Midbrain (tissue), 1 donor: ENCODE measurements around the gene SORCS1.

Experiments
- DNase-seq: peaks from one replicate; lab custom pipeline; 2025; lab: John Stamatoyannopoulos, UW

Gene SORCS1

DNA sequence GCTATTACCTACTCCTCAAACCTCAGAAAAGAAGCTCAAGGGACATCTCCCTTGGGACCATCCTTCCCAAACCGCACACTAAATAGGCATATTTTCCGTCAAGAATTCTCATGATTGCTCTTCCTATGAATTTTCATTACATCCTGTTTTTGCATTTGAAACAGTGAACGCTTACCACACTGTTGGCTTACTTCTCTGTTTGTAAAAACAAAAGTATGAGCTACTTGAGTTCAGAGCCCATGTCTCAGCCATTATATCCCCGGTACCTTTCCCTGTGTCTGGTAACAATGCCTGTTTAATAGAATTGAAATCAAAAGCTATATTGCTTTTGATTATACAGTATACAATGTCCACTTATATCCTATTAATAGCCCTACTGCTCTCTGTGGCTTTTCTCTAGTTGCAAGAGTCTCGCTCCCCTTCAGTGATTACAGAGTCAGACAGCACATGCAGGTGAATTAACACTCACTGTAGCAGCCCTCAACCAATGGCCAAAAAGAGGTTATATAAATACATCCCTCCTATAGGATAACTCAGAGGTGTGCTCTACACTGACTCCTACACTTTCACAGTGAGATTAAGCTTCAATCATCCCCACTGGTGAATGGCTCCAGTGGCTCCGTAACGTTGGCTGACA lies 264.4 kb downstream of the SORCS1 start:
- no peak for DNase-seq

DNA sequence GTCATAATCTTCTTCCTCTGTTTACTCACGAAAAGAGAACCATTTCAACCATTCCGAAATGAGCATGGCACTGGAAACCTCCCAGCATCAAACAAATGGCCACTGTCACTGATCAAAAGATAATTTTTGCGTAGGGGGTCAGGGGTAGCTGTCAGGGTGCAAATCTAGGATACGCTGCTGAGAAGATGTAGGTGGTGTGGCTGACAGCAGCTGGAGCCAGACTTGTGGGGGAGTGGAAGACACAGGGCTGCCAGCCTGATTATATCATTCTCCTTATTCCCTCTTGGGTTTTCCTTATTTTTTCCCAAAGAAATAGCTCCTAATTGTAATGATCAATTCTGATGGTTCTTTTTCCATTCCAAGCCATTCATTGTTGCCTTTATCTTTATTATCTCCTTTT lies 266.1 kb downstream of the SORCS1 start:
- no peak for DNase-seq

DNA sequence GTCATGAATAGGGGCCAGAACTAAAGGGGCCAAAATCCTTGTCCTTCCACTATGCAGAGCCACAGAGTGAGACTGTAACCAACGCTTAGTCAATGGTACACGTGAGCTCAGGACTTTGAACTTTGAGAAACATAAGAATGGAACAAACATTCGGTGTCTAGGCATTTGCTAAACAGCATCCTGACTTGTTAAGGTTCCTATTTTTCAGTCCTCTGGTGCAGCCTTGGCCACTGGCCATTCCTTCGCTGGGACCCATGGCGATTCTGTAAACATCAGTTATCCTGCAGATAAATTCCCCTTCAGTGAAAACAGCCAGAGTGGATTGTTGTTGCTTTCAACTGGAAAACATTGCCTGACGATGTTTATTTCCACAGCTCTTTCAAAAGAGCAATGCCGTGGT lies 266.8 kb downstream of the SORCS1 start:
- DNase-seq, result no peak

DNA sequence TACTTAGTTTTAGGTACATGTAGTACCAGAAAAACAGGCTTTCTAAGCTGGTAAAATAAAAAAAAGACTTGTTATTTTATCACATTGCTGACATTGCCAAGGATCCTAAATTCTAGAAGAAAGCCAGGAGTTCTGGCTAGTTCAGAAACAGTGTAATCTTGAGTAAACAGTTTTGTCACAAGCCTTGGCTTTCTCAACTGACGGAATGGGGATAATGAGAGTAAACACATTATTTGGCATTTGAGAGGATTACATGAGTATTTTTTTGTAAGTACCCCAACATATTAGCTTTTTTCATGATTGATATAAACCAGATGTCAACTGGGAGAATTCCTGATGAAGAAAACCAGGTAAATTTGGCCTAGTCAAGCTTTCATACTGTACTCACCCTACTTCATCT lies 269.8 kb downstream of the SORCS1 start:
- no peak for DNase-seq

DNA sequence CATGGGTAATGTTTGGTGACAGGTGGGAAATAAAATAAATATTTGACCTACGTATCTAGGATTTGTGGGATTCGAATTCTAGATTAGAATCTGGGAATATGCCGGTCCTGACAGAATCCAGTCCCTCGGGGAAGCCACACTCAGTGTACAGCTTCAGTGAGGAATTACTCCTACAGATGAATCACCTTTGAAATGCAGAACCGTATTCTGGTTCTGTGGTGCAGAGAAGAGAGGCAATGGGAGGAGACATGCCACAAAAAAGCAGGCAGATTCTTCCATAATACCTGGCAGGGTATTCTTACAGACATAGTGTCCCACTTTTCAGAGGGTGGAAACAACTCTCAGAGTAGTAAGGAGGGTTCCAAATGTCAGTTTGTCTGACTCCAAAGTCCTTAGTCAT lies 286.9 kb downstream of the SORCS1 start:
- DNase-seq, result no peak

DNA sequence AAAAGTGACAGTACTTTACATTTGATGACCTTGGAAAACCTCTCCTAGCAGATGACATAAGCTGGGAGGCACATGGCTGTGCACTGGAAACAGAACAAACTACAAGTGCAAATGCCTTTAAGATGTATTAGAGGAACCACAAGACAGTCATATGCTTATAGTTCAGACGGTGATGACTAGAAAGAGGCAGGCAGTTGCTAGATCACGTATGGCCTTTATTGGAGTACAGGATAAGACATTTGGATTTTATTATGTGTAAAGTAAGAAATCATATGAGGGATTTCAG lies 290.0 kb downstream of the SORCS1 start:
- no peak for DNase-seq

DNA sequence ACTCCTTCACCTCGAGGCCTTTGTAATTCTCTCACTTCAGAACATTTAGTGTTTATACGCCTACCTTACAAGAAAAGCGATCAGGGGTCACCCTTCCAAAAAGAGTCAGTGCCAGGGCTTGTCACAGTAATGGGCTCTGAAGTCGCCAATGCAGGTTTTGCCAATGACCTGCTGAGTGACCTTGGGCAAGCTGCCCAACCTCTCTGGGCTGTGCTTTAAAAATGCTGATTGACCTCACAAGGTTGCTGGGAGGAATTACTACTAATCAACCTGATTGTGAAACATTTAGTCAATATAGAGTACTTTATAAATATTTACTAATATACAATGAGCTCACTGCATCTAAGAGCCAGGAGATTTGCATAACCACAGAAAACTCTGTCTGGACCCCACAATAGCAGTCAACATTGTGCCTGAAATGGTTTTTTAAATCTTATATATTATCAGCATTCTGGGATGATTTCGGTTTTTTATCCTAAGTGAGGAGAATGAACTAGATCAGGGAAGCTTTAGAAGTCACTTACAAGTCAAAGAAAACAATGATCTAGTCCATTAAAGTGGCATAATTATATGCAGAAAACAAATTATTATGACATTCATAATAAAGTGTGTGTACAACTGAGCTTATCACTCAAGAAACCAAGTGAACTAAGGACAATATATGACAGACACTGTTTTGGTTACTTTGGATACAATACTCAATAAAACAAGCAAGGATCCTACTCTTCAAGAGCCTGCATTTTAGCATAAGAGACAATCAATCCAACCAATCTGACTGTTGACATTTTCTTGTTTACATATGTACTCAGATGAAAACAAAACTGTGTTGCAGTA lies 290.5 kb downstream of the SORCS1 start:
- no peak for DNase-seq

DNA sequence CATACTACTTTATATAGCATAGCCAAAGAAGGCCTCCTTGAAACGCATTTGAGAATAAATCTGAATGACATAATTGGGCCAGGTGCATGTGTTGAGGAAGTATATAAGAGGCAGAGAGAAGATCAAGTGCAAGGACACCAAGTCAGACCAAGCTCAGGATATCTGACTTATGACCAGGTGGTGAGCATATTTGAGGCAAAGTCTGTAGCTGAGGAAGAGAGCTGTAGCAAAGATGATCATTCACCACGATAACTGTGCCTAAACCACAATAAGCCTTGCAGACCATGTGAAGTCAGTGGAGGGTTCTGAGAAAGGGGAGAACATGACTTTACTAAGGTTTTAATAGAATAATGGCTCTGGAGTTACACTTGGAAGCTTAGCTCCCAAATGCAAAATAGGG lies 292.3 kb downstream of the SORCS1 start:
- DNase-seq, result no peak

DNA sequence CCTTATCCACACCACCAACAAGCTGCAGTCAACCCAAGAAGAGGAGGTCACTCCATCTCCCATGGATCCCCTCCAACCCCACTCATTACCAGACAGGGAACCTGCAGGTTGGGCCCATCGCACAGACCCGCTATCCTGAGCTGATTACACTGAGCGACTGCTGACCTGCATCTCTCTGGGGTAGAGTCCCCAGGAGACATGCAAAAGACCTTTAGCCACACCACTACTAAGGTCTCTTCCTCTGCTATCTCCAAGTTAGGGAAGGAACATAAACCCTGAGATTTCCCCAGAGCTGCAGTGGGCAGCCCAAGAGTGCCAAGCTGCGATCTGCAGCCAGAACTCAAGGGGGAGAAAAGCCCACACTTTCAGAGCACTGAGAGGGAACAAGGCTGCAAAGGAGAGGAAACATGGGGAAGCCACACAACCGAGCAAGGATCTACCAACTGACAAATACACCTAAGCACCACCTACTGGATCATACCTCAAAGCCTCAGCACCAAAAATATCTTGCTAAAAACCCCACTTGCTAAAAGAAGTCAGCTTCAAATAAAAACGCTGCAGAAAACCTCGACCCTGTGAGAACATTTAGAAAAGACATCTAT lies 298.2 kb downstream of the SORCS1 start:
- DNase-seq, result no peak

DNA sequence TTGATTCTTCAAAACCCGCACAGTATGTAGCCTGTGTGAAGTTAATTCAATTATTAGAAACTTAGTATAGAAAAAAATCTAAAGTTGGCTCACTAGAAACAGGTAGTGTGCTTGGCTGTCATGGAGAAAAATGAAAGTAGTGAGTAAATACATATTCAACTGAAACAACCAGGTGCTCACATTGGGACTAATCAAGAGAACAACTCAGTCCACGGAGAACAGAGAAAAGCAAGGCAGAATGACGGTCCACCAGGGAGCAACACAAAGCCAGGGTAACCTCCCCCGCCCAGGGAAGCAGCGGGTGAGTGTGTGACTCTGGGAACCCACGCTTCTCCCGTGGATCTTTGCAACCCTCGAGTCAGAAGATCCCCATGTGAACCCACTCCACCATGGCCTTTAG lies 300.5 kb downstream of the SORCS1 start:
- no peak for DNase-seq

DNA sequence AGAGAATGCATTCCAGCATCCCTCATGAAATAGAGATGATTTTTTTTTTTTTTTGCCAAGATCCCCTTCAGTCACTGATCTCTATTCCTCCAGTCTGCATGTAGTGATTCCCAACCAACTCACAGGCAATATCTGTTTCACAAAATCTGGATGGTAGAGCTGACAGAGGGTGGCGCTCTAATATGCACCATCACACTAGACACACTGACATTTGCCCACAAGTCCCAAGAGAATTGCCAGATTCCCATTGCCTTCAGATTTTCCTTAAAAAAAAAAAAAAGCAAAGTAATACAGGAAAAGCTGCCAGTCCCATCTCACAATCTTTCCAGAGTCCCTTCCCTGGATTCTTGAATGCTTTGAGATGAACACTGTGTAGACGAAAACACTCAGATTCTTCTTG lies 301.0 kb downstream of the SORCS1 start:
- no peak for DNase-seq

DNA sequence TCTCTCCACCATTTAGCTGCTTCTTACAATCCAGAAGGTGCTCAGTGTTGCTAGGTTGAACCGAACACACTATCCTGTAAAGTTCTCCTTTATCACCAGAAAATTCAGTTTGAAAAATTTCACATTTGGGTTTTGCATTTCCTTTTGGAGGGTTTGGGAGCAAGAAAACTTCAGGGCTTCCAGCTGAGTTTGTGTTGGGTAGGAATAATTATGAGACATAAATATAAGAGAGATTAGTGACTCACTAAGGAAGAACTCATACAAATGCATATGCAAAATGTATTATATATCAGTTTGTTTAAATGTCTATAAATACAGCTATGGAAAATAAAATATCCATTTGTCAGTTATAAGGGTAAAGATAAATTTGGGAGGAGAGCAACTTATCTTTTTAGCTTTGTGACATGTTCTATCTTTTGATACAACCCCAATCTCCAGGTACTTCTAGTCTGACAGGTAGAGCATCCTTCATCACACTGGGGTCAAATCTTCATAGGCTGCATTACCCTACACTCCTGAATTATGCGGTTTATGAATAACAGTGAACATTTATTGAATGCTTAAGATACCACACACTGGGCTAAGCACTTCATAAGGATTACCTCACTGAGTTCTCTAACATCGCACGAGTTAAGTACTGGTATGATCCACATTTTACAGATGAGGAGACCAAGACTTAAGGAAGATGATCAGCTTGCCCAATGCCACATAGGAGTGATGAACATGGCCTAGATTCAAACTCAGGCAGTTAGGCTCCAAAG lies 304.4 kb downstream of the SORCS1 start:
- DNase-seq, result no peak

DNA sequence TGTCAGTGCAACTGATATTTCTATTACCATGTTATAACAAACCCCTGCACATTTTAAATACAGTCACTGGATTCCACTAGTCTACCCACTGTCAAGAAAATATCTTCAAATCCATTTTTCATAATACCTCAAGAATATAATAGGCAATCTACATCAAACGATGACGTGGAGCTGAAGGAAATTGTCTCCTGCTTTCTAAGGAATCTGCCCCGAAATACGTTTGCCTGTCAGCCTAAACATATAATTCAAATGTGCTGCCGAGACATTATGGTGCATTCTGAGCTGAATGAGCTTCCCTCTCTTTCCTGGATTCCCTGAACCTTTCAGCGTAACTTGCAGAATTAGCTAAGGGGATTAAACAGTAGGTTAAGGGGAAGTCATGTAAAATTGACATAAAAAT lies 306.8 kb downstream of the SORCS1 start:
- DNase-seq, result no peak

DNA sequence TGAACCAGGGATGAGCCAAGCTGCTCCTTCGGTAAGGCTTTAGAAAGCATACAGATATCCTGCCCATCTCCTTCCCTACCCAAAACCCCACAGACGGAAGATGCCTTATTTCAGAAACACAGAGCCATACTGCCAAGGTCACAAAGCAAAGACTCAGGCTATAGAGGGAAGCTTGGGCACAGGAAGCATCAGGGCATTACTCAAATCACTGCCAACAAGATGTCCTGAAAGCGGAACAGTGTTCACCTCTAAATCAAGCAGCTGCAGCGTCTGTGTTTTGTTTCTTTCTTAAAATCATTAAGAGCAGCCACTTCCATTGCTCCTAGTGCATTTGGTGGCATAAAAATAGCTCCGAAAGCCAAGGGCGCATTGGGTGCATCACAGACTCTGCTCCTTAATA lies 307.3 kb downstream of the SORCS1 start:
- no peak for DNase-seq

DNA sequence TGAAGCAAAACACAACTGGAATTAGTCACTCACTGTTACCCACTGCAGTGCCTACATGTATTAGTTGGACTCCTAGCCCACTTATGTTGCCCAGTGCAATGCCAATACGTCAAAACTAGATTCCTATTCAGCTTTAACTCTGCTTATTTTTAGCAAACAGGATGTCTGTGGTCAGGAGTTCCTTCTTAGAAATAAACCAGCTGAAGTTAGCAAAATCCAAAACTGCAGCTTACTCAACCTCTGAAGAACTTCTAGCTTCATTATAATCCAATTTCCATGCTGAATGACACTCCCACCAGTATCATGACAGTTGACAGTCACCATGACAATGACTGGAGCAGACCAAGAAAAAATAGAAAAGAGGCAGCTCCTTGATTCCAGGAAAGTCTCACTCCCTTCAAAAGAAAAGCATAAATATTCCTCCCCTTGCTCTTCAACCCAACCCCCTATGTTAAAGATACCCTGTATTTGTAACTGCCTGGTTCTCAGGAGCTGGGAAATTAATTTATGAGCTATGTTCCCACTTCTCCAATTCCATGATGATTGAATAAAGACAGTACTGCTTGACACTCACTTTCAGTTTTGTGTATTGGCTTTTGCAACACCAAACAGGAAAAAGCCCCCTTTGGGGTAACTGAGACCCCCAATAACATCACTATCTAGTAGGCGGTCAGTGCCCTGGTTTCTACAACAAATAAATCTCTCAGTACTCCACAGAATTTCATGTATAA lies 327.4 kb downstream of the SORCS1 start:
- DNase-seq, result peak; percentile 17

DNA sequence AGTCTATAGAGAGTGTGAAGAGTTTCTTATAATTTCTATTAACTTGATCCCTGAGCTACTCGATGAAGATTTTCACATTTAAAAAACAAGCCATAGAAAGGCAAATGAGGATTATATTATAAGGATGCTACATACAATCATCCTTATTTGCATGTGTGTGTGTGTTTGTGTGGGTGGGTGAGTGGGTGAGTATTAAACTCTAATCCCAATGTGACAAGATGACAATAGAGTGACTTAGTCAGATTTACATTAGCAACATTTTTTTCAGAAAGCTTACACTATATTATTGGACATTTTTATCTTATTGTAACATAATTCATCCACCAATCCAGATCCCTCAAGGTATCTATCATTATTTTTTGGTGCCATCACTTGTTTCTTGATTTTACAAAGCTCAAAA lies 331.7 kb downstream of the SORCS1 start:
- DNase-seq, result no peak

DNA sequence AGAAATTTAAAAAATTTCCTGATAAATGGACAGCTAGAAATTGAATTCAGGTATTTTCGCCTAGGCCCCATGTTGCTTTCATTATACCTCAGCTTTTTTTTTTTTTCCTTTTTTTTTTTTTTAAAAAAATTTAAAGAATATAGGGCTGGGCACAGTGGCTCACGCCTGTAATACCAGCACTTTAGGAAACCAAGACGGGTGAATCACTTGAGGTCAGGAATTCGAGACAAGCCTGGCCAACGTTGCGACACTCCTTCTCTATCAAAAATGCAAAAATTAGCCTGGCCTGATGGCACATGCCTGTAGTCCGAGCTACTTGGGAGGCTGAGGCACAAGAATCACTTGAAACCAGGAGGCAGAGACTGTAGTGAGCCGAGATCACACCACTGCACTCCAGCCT lies 334.0 kb downstream of the SORCS1 start:
- no peak for DNase-seq

DNA sequence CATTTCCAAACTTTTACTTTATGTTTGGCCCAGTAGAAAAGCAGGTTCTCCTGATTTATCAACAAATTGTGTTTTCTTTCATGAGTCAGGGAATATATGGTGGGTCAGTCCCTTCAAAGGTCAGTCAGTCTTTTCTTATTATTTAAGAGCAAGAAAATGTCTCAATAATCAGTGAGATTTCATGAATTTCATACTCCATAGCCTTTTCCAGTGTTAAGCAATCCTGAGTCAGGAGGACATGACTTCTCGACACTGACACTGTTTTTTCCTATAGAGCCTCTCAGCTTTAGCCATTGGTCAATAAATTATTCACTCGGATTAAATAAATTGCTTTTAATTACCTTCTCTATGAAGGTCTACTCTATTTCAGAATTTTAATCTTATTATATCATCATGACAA lies 334.5 kb downstream of the SORCS1 start:
- DNase-seq, result no peak

DNA sequence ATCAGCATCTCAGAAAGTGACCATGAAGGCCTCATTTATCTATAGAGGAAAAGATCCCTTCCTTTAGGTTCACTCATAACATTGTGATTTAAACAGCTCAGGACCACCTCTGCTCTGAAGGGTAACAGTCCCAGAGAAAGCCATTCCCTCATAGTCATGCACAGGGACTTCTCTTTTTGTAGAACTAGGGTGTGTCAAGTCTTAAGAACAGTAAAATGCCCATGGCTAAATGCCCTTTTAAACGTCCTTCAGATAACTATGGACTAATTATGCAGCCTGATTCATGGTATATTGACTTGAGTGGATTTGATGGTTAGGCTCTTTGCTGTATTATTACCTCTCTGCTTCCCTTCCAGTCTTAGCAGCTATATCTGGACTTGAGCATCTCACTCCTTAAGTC lies 337.8 kb downstream of the SORCS1 start:
- DNase-seq, result no peak

DNA sequence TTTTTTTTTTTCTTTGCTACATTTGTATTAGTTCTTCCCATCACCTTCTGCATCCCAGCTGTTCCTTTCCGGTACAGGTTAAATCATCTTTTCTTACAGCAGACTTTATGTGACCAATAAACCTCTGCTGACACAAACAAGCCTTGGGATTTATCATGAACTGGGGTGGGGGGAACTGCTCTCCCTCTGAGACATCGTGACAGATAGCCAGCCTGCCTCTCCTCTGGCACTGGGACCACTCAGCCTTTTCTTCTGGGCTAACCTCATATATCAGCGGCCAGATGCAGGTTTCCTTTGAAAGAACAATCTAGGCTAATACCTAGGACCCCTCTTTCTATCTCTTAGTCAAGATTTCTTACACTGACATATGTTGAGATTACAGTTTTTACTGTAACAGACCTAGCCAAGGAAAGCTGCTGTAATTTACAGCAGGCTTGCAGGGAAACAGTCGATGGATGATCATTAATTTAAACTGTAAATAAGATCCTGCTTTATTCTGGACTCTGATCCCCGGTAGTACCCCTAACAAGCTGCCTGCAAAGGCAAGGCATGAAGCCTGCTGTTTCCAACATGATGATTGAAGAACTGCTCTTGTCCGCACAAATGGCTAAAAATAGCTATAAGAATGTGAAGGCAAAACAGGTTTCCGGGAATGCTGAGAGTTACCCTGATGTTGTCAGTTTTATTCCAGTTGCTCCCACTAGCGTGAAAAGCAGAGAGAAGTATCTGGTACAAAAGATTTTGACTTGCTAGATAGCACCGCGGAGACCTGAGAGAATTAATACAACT lies 338.7 kb downstream of the SORCS1 start:
- DNase-seq, result no peak

DNA sequence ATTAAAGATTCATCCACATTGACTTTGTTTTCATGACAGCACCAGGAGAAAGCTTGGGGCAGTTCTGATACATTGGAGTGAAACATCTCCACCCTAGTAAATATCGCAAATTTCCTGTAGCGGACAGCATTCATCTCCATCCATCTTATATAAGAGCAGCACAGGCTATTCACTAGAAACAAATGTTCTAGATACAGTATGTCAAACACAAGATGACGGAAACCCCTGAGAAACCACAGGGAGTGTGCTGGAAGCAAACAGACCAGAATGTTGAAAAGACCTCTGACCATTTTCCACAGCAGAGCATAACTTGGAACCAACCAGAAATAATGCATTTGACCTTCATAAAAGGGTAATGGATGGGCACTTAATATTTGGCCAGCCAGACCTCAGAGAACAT lies 343.9 kb downstream of the SORCS1 start:
- DNase-seq, result no peak
